Bronchial epithelial cell (primary cell): Measurements from ENCODE around the gene IFNA14. TPM values are rescaled to one million over a fixed set of nuclear protein-coding genes. Genes with fewer than 3 reads are reported as not detected.
"Not testable (repeated sequence)": the region's sequence is repeated elsewhere in the genome, so short reads cannot be mapped to it uniquely, and the experiment has no call there.

ENCODE experiments used
- DNase-seq: peaks from one replicate; pipeline ENCODE4 v3.0.0-alpha.2; 2010; ENCODE audit warnings: low read depth
- FAIRE-seq: peaks from 2 replicates; lab custom pipeline; 2011; peaks lifted over from hg19 to GRCh38; lab: Jason Lieb, UNC
- H3K27me3 ChIP-seq: 2 replicates; pipeline ENCODE4 v1.5.1; 2011; ENCODE audit warnings: low read length; ENCODE audit not compliant: control insufficient read depth, insufficient read depth
- H3K36me3 ChIP-seq: 2 replicates; pipeline ENCODE4 v1.5.1; 2011; ENCODE audit warnings: low read length; ENCODE audit not compliant: control insufficient read depth, insufficient read depth
- H3K4me3 ChIP-seq: 2 replicates; pipeline ENCODE4 v1.5.1; 2011; ENCODE audit warnings: mild to moderate bottlenecking, low read depth, low read length, control low read depth
- total RNA-seq: library from RNA; depleted of rRNA; stranded (reverse); fragments of >200 nt; gene quantifications from 2 replicates; pipeline ENCODE4 v1.2.1, GENCODE V29; 2014
- TF ChIP-seq, protein P1 (sequence below): IDR thresholded peaks from 2 replicates; pipeline ENCODE4 v1.5.1; 2011; ENCODE audit warnings: mild to moderate bottlenecking, moderate library complexity, low read length, control low read depth, inconsistent platforms; ENCODE audit not compliant: insufficient read depth, severe bottlenecking

IFNA14 gene
- total RNA-seq, 1 donor from 2014 or later = not detected

DNA sequence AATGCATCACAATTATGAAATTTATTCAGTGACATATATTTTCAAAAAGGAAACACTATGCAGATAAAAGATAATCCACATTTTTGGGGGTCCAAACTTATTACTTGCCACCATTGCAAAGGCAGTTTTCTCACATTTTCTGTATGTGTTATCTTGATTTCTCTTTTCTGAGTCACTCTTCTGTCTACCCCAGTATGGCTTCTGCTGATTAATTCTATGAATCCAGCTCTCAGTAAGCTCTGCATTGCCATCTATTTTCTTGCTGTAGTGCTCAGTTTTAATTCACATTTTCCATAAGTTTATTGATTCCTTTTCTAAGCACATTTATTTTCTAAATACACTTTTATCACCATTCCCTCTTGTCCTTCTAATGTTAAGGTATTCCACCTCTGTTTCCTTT, 34.6 kb downstream of the IFNA14 start:
- FAIRE-seq = no peak
- TF ChIP-seq, protein P1, sequence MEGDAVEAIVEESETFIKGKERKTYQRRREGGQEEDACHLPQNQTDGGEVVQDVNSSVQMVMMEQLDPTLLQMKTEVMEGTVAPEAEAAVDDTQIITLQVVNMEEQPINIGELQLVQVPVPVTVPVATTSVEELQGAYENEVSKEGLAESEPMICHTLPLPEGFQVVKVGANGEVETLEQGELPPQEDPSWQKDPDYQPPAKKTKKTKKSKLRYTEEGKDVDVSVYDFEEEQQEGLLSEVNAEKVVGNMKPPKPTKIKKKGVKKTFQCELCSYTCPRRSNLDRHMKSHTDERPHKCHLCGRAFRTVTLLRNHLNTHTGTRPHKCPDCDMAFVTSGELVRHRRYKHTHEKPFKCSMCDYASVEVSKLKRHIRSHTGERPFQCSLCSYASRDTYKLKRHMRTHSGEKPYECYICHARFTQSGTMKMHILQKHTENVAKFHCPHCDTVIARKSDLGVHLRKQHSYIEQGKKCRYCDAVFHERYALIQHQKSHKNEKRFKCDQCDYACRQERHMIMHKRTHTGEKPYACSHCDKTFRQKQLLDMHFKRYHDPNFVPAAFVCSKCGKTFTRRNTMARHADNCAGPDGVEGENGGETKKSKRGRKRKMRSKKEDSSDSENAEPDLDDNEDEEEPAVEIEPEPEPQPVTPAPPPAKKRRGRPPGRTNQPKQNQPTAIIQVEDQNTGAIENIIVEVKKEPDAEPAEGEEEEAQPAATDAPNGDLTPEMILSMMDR = no peak
- H3K36me3 ChIP-seq = no peaks in the 10 kb centered on the region
- no peak for DNase-seq
- no peaks in the 10 kb centered on the region for H3K27me3 ChIP-seq
- H3K4me3 ChIP-seq = no peak overlapping the region

DNA sequence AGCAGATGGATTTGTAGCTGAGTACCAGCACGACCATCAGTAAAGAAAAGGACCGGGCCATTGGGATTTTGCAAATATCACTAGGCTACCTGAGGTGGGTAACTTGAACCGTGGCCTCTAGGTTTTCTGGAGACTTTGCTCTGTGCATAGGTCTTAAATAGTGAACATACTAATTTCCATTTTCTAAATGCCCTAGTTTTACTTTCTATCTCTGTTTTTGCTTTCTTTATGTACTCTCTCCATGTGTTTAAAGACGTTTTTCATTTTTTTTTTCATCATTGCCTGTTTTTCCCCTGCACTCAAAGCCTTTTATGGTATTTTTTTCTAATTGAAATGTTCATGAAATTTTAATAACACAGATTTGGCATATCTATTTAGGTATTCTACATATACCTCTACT, 37.7 kb downstream of the IFNA14 start, which contains the start of gene IFNA7:
Gene IFNA7, minus strand, starts transcription at position 101 of the 400 bp plus-strand sequence. Its CDS starts 40 bp downstream, at position 61.
- H3K4me3 ChIP-seq, H3K27me3 ChIP-seq, FAIRE-seq, DNase-seq, H3K36me3 ChIP-seq: not testable (repeated sequence)

DNA sequence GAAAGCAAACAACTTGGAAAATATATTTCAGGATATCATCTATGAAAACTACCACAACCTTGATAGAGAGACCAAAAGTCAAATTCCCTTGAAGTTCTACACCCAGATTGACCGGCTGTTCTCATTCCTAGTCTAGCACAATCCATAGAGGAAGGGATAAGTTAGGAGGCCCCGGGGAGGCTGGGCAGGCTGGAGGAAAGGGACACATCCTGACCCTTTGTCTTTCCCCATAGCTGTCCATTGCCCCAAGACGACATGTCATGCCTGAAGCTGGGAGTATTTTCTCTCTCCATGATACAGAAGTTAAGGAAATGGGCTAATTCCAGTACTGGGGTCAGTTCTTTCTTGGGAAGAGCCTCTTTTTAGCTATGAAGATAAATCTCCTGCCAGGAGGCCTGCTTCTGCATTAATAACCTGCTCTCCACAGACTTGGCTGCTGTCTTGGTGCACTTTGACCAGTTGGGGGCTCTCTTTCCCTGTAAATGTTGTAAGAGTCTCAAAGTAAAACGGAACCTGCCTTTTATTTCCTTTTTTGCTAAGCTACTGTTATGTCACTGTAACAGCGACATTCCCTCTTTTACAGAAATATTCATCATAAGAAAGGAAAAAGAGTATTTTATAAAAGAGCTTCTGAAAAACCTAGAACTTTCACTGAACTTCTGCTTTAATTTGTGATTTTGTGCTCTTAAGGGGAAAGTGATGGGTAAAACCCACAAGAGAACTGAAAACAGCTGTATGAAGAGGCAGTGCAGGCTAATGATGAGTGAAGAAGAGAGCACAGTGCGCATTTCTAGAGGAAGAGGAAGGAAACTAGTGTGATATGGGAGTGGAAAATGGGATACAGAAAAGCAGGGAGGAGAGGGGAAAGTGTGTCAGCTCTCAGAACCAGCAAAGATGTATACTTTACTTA, 44.7 kb downstream of the IFNA14 start:
- TF ChIP-seq, protein P1 = peak; percentile 47
- not testable (repeated sequence) for FAIRE-seq, H3K36me3 ChIP-seq, H3K27me3 ChIP-seq, H3K4me3 ChIP-seq
- peak; percentile 15 for DNase-seq

Other genes with a start within 250 kb of the IFNA14 start
- gene HACD4, start 208.4 kb downstream of the IFNA14 start, total RNA-seq = 0.79 and 2.4 TPM in 2 replicates
- 0.26 TPM in 2 replicates for gene IFNB1, start 162.1 kb downstream of the IFNA14 start, total RNA-seq
- gene IFNW1, start 98.2 kb downstream of the IFNA14 start, total RNA-seq = not detected in 2 replicates
- not detected in 2 replicates for gene IFNA21, start 73.3 kb downstream of the IFNA14 start, total RNA-seq
- not detected in 2 replicates for gene IFNA4, start 52.4 kb downstream of the IFNA14 start, total RNA-seq
- not detected in 2 replicates for gene IFNA7, start 37.8 kb downstream of the IFNA14 start, total RNA-seq
- not detected in 2 replicates for gene IFNA10, start 32.9 kb downstream of the IFNA14 start, total RNA-seq
- not detected in 2 replicates for gene IFNA16, start 22.7 kb downstream of the IFNA14 start, total RNA-seq
- not detected in 2 replicates for gene IFNA17, start 11.8 kb downstream of the IFNA14 start, total RNA-seq
- gene IFNA5, start 65.3 kb upstream of the IFNA14 start, total RNA-seq = not detected in 2 replicates
- 22.9 and 25.6 TPM in 2 replicates for gene KLHL9, start 95.4 kb upstream of the IFNA14 start, total RNA-seq
- gene IFNA6, start 110.9 kb upstream of the IFNA14 start, total RNA-seq = not detected in 2 replicates
- not detected in 2 replicates for gene IFNA13, start 128.1 kb upstream of the IFNA14 start, total RNA-seq
- gene IFNA2, start 145.4 kb upstream of the IFNA14 start, total RNA-seq = not detected in 2 replicates
- not detected in 2 replicates for gene IFNA8, start 169.1 kb upstream of the IFNA14 start, total RNA-seq
- gene IFNA1, start 200.4 kb upstream of the IFNA14 start, total RNA-seq = not detected in 2 replicates
- 4.0 and 12.4 TPM in 2 replicates for gene IFNE, start 242.3 kb upstream of the IFNA14 start, total RNA-seq